ENCODE results near the gene MPZL1. TPM values are rescaled to one million over a fixed set of nuclear protein-coding genes. Genes with fewer than 3 reads are reported as not detected.

MPZL1 gene
- total RNA-seq, 2 experiments from 2014 or later, result 48.9 to 61.9 TPM

DNA sequence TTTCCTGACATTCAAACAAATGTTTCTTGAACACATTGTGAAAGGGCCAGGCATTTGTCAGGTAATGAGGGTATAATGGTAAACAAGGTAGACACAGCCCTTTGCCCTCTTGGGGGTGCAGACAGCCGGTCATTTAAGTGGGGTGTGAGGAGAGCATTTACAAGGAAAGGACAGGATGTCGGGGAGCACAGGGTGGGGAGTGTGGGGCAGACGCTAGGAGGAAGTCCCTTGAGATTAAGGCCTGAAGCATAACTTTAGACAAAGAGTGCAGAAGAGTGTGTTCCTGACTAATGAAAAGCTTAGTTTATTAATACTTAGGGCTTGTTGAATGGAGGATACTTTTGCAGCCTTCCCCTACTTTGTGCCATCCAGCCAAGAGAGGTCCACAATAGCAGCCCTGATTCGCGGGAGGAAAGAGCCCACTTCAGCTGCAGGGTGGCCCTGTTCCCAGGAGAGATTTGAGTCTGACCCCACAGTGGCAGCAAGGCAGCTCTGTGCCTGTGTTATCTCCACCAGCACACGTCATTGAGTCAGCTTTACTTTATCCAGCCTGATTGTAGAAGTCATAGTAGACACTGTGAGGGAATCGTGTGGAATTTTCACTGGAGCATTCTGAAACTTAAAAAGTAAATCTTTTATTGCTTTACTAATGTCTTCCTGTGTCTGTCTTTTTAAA lies 35.1 kb downstream of the MPZL1 start:
- Histone ChIP-seq H3K4me3 (ENCODE audit: low read depth, low read length, poor library complexity, severe bottlenecking) (no peak overlapping the region), H3K9me2 (ENCODE audit: insufficient read depth, low read length) (no peaks in the 10 kb centered on the region), H3K4me1 (ENCODE audit: insufficient read depth, low read length, poor library complexity, severe bottlenecking) (peaks cover 52% of the 10 kb centered on the region), H4K20me1 (ENCODE audit: insufficient read depth, low read length) (peaks cover 2% of the 10 kb centered on the region; the same call in 1 of the 2 replicates), H3K36me3 (ENCODE audit: insufficient read depth, low read length) (no peaks in the 10 kb centered on the region; the same call in 1 of the 2 replicates), H3K9me3 (ENCODE audit: low read length) (no peaks in the 10 kb centered on the region), H3K79me2 (ENCODE audit: insufficient read depth, low read depth, low read length) (peaks cover 49% of the 10 kb centered on the region), H2AFZ (ENCODE audit: low read length) (no peak overlapping the region), H3K4me2 (ENCODE audit: low read length) (peak overlapping the region; percentile 37; the same call in 1 of the 2 replicates), H3K27ac (ENCODE audit: low read depth, low read length, poor library complexity, severe bottlenecking) (no peak overlapping the region)
- intact Hi-C loops (cut with micrococcal nuclease; ENCODE audit: unreplicated experiment), result no loop called here
- DNase-seq (ENCODE audit: low spot score), result no peak
- BruUV-seq (replicated peaks), result no TSS peak
- ChIA-PET CTCF (ENCODE audit: unreplicated experiment) (interaction anchor here (0.5 kb wide), 1 partner anchor 58 kb away, joined by 4 read pairs; no protein-coding TSS in a partner anchor), POLR2A (interaction anchor here (0.8 kb wide), 1 partner anchor 189 kb away, joined by 3 read pairs; no protein-coding TSS in a partner anchor)
- TF ChIP-seq EZH2phosphoT487 (IDR thresholded peaks at IDR 0.05; ENCODE audit: borderline replicate concordance, low read depth, low read length), result no peak
- TF ChIP-seq, protein P1, sequence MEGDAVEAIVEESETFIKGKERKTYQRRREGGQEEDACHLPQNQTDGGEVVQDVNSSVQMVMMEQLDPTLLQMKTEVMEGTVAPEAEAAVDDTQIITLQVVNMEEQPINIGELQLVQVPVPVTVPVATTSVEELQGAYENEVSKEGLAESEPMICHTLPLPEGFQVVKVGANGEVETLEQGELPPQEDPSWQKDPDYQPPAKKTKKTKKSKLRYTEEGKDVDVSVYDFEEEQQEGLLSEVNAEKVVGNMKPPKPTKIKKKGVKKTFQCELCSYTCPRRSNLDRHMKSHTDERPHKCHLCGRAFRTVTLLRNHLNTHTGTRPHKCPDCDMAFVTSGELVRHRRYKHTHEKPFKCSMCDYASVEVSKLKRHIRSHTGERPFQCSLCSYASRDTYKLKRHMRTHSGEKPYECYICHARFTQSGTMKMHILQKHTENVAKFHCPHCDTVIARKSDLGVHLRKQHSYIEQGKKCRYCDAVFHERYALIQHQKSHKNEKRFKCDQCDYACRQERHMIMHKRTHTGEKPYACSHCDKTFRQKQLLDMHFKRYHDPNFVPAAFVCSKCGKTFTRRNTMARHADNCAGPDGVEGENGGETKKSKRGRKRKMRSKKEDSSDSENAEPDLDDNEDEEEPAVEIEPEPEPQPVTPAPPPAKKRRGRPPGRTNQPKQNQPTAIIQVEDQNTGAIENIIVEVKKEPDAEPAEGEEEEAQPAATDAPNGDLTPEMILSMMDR (conservative IDR thresholded peaks at IDR 0.05; ENCODE audit: low read length), result no peak

DNA sequence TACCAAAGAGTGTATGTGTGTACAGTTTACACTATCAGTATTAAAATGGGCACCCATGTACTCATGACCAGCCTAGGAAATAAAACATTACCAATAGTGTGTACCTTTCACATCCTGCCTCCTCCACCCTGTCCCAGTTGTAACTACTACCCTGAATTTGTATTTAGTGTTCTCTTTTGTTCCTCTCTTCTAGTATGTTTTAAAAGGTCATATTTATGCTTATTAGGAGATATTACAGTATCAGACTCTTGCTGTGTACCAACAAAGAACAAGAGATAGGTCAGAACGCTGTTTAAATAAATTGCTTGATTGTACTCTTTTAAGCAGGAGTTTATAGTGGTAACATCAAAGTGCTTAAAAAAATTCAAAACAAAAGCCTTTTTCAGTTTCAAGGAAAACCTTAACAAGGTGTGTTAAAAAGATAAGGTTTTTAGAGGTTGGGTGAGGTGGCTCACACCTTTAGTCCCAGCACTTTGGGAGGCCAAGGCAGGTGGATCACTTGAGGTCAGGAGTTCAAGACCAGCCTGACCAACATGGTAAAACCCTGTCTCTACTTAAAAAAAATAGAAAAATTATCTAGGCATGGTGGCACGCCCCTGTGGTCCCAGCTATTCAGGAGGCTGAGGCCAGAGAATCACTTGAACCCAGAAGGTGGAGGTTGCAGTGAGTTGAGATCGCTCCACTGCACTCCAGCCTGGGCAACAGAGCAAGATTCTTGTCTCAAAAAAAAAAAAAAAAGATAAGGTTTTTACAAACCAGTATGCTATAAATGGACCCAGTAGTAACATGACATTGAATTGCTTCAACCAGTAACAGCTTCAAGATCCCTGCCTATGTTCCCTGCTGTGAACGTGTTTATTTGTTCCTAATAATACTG lies 35.9 kb downstream of the MPZL1 start:
- Histone ChIP-seq H3K4me1 (ENCODE audit: insufficient read depth, low read length, poor library complexity, severe bottlenecking) (peaks cover 44% of the 10 kb centered on the region), H3K79me2 (ENCODE audit: insufficient read depth, low read depth, low read length) (peaks cover 41% of the 10 kb centered on the region; the same call in 1 of the 2 replicates), H3K4me2 (ENCODE audit: low read length) (no peak overlapping the region), H3K9me2 (ENCODE audit: insufficient read depth, low read length) (no peaks in the 10 kb centered on the region), H3K27ac (ENCODE audit: low read depth, low read length, poor library complexity, severe bottlenecking) (no peak overlapping the region), H3K9me3 (ENCODE audit: low read length) (no peaks in the 10 kb centered on the region), H4K20me1 (ENCODE audit: insufficient read depth, low read length) (no peaks in the 10 kb centered on the region; the same call in 1 of the 2 replicates), H3K36me3 (ENCODE audit: insufficient read depth, low read length) (no peaks in the 10 kb centered on the region; the same call in 1 of the 2 replicates), H3K4me3 (ENCODE audit: low read depth, low read length, poor library complexity, severe bottlenecking) (no peak overlapping the region), H2AFZ (ENCODE audit: low read length) (no peak overlapping the region)
- POLR2A ChIA-PET, result interaction anchor here (0.7 kb wide), 1 partner anchor 34 kb away, joined by 8 read pairs; no protein-coding TSS in a partner anchor
- BruUV-seq (replicated peaks), result no TSS peak
- DNase-seq (ENCODE audit: low spot score), result no peak
- CTCF ChIA-PET (ENCODE audit: unreplicated experiment), result interaction anchor here (0.5 kb wide), 1 partner anchor 59 kb away, joined by 4 read pairs; no protein-coding TSS in a partner anchor
- intact Hi-C loops (cut with micrococcal nuclease; ENCODE audit: unreplicated experiment), result no loop called here
- TF ChIP-seq, protein P1 (conservative IDR thresholded peaks at IDR 0.05; ENCODE audit: low read length), result no peak
- TF ChIP-seq EZH2phosphoT487 (IDR thresholded peaks at IDR 0.05; ENCODE audit: borderline replicate concordance, low read depth, low read length), result no peak
